ENCODE measurements around the gene ESM1.
"Not testable (repeated sequence)": the region's sequence is repeated elsewhere in the genome, so short reads cannot be mapped to it uniquely, and the experiment has no call there.

The ESM1 gene

DNA sequence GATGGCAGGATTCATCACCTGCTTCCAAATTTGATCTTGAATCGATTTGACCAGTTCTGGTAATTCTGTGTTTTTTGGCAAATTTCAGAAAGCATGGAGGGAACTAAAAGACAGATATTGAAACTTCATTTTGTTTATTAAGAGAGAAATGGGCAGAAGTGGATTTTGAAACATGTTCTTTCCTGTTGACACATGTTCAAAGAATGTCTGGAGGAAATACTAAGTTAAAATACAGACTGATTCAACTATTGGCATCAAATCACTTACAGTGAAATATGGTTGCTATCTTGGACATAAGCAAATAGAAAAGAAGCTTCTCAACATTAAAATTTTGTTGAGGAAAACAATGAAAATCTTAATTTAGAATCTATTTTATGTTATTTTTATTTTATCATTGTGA lies 19.3 kb upstream of the ESM1 start:
- Histone ChIP-seq H4K20me1 (ENCODE audit: insufficient read depth, low read length, poor library complexity, severe bottlenecking) (no peaks in the 10 kb centered on the region), H3K27me3 (ENCODE audit: insufficient read depth, low read length, poor library complexity, severe bottlenecking) (no peaks in the 10 kb centered on the region), H3K36me3 (ENCODE audit: insufficient read depth, low read length) (no peaks in the 10 kb centered on the region), H3K9ac (ENCODE audit: low read depth, low read length, poor library complexity, severe bottlenecking) (no peak overlapping the region), H3K79me2 (ENCODE audit: insufficient read depth, low read length) (no peaks in the 10 kb centered on the region), H3K9me2 (replicated peaks; ENCODE audit: low read depth, low read length) (no peaks in the 10 kb centered on the region), H3K4me2 (ENCODE audit: low read depth, low read length, poor library complexity, severe bottlenecking) (no peak overlapping the region), H3F3A (ENCODE audit: low read depth) (no peaks in the 10 kb centered on the region), H2AFZ (ENCODE audit: low read length) (no peak overlapping the region), H3K4me1 (ENCODE audit: insufficient read depth, low read length, poor library complexity, severe bottlenecking) (no peaks in the 10 kb centered on the region), H3K4me3 (ENCODE audit: low read length, poor library complexity, severe bottlenecking) (no peak overlapping the region), H3K9me3 (ENCODE audit: insufficient read depth, low read depth, low read length) (no peaks in the 10 kb centered on the region)
- TF ChIP-seq CTCF (conservative IDR thresholded peaks at IDR 0.05; ENCODE audit: low read length) (no peak), EZH2phosphoT487 (IDR thresholded peaks at IDR 0.05; ENCODE audit: borderline replicate concordance) (no peak)

DNA sequence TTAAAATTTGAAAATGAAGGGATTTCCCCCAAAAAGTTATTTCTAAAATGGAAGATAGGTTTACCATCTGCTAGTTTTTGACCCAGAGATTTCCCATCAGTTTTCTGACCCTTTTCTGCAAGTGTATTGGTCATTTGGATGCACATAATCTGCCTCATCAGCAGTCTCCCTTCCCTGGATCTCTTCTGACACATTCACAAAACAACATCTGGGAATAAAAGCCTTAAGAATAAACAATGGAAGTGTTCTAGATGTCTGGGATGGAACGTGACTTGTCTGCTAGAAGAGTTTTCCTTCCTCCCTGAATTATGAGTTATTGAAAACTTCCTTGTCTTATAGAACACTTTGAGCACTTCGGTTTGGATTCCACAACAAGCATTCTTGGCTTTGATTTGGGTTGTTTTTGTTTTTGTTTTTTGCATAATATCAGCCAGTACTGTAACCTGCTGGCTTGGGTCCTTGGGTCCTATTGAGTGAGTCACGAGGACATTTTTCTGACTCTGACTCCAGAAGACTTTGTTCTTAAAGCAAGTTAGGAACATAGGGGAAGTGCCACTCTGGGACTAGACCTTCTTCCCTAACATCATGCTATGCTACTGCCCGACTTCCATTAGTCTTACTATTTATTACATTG lies 18.2 kb upstream of the ESM1 start:
- Histone ChIP-seq H3K36me3 (ENCODE audit: insufficient read depth, low read length) (no peaks in the 10 kb centered on the region), H3K9me3 (ENCODE audit: insufficient read depth, low read depth, low read length) (no peaks in the 10 kb centered on the region), H3K4me3 (ENCODE audit: low read length, poor library complexity, severe bottlenecking) (no peak overlapping the region), H4K20me1 (ENCODE audit: insufficient read depth, low read length, poor library complexity, severe bottlenecking) (no peaks in the 10 kb centered on the region), H3K27me3 (ENCODE audit: insufficient read depth, low read length, poor library complexity, severe bottlenecking) (no peaks in the 10 kb centered on the region), H3K9ac (ENCODE audit: low read depth, low read length, poor library complexity, severe bottlenecking) (no peak overlapping the region), H3K4me1 (ENCODE audit: insufficient read depth, low read length, poor library complexity, severe bottlenecking) (no peaks in the 10 kb centered on the region), H3F3A (ENCODE audit: low read depth) (no peaks in the 10 kb centered on the region), H3K9me2 (replicated peaks; ENCODE audit: low read depth, low read length) (no peaks in the 10 kb centered on the region), H2AFZ (ENCODE audit: low read length) (no peak overlapping the region), H3K79me2 (ENCODE audit: insufficient read depth, low read length) (no peaks in the 10 kb centered on the region), H3K4me2 (ENCODE audit: low read depth, low read length, poor library complexity, severe bottlenecking) (no peak overlapping the region)
- TF ChIP-seq EZH2phosphoT487 (IDR thresholded peaks at IDR 0.05; ENCODE audit: borderline replicate concordance) (no peak), CTCF (conservative IDR thresholded peaks at IDR 0.05; ENCODE audit: low read length) (no peak)

GRCh38 chr5:55002166-55002565 lies 16.8 kb upstream of the ESM1 start:
- H3K4me2 ChIP-seq (ENCODE audit: low read depth, low read length, poor library complexity, severe bottlenecking); H3K79me2 ChIP-seq (ENCODE audit: insufficient read depth, low read length); H4K20me1 ChIP-seq (ENCODE audit: insufficient read depth, low read length, poor library complexity, severe bottlenecking); H3F3A ChIP-seq (ENCODE audit: low read depth); H2AFZ ChIP-seq (ENCODE audit: low read length); H3K9me2 ChIP-seq (replicated peaks; ENCODE audit: low read depth, low read length); H3K27me3 ChIP-seq (ENCODE audit: insufficient read depth, low read length, poor library complexity, severe bottlenecking); H3K36me3 ChIP-seq (ENCODE audit: insufficient read depth, low read length); H3K9me3 ChIP-seq (ENCODE audit: insufficient read depth, low read depth, low read length); H3K9ac ChIP-seq (ENCODE audit: low read depth, low read length, poor library complexity, severe bottlenecking); H3K4me3 ChIP-seq (ENCODE audit: low read length, poor library complexity, severe bottlenecking); H3K4me1 ChIP-seq (ENCODE audit: insufficient read depth, low read length, poor library complexity, severe bottlenecking): not testable (repeated sequence)

DNA sequence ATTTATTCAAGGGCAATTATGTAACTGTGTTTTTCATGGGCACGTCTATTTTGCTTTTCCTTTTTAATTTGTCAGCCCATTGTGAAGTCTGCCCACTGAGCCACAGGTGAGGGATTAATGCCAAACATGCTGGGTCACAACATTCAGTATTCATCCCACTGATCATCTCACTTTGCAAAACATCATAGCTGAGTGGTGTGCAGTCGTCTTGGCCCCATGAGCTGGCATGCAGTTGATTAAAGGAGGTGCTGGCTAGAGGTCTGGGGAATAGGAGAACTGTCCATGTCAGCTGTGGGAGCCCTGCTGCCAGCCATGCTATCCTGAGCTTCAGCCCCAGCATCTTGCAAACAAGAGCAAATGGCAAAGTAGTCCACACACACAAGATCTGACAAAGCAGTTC lies 11.7 kb upstream of the ESM1 start:
- Histone ChIP-seq H2AFZ (ENCODE audit: low read length) (no peak overlapping the region), H3K9me3 (ENCODE audit: insufficient read depth, low read depth, low read length) (no peaks in the 10 kb centered on the region), H3K4me2 (ENCODE audit: low read depth, low read length, poor library complexity, severe bottlenecking) (no peak overlapping the region), H3K79me2 (ENCODE audit: insufficient read depth, low read length) (no peaks in the 10 kb centered on the region), H3K9ac (ENCODE audit: low read depth, low read length, poor library complexity, severe bottlenecking) (no peak overlapping the region), H3K4me1 (ENCODE audit: insufficient read depth, low read length, poor library complexity, severe bottlenecking) (peaks cover 5% of the 10 kb centered on the region), H3K27me3 (ENCODE audit: insufficient read depth, low read length, poor library complexity, severe bottlenecking) (no peaks in the 10 kb centered on the region), H3K4me3 (ENCODE audit: low read length, poor library complexity, severe bottlenecking) (no peak overlapping the region), H4K20me1 (ENCODE audit: insufficient read depth, low read length, poor library complexity, severe bottlenecking) (no peaks in the 10 kb centered on the region), H3K9me2 (replicated peaks; ENCODE audit: low read depth, low read length) (no peaks in the 10 kb centered on the region), H3K36me3 (ENCODE audit: insufficient read depth, low read length) (no peaks in the 10 kb centered on the region), H3F3A (ENCODE audit: low read depth) (no peaks in the 10 kb centered on the region)
- no peak for TF ChIP-seq EZH2phosphoT487 (IDR thresholded peaks at IDR 0.05; ENCODE audit: borderline replicate concordance)
- no peak for TF ChIP-seq CTCF (conservative IDR thresholded peaks at IDR 0.05; ENCODE audit: low read length)

Measured in Loucy (cell line).